GM12878 (cell line): ENCODE measurements around the gene MC3R. TPM values are rescaled to one million over a fixed set of nuclear protein-coding genes. Genes with fewer than 3 reads are reported as not detected.

Source experiments
- ATAC-seq: fragments of 200-7000 bp; cut with Tn5 transposase; 3 replicates; pipeline ENCODE4 v1.9.1; 2020; ENCODE audit warnings: mild to moderate bottlenecking, moderate library complexity
- BruUV-seq: library from RNA; stranded (reverse); fragments of 400-500 nt; replicated peaks from 2 replicates; lab custom pipeline; 2021; lab: Mats Ljungman, UMichigan
- CTCF ChIA-PET: fragments of 300-600 bp; sonication (Branson Sonifier 250); formaldehyde crosslinking; extraction: SDS; loops from one replicate; lab custom pipeline; 2021; ENCODE audit warnings: inconsistent platforms; lab: Yijun Ruan, JAX
- POLR2A ChIA-PET: fragments of 350-600 bp; formaldehyde crosslinking; extraction: SDS; loops from one replicate; lab custom pipeline; 2021; ENCODE audit warnings: inconsistent platforms; lab: Charles Lee
- RAD21 ChIA-PET: fragments of 300-600 bp; sonication (Branson Sonifier 250); formaldehyde crosslinking; loops from one replicate; lab custom pipeline; 2023; ENCODE audit warnings: antibody characterized with exemption; ENCODE audit not compliant: unreplicated experiment; lab: Charles Lee
- SMC1A ChIA-PET: fragments of 300-600 bp; sonication (Branson Sonifier 250); formaldehyde crosslinking; loops from one replicate; lab custom pipeline; 2023; ENCODE audit not compliant: unreplicated experiment, uncharacterized antibody; lab: Charles Lee
- DNase-seq: peaks from one replicate; pipeline ENCODE4 v3.0.0-alpha.2; 2011; ENCODE audit warnings: low read depth, low spot score
- FAIRE-seq: peaks from 3 replicates; lab custom pipeline; 2011; peaks lifted over from hg19 to GRCh38; lab: Jason Lieb, UNC
- H2AFZ ChIP-seq: 2 replicates; pipeline ENCODE4 v1.6.0; 2011; ENCODE audit warnings: low read depth, low read length, control low read depth; ENCODE audit not compliant: control insufficient read depth
- H3K27ac ChIP-seq: 2 replicates; pipeline ENCODE4 v1.5.1; 2011; ENCODE audit warnings: control low read depth; ENCODE audit not compliant: control insufficient read depth, insufficient read depth
- H3K27me3 ChIP-seq, 2 experiments: replicated peaks in 1 of 2; 2 replicates each; pipeline versions ENCODE4 v1.6.0 to v1.6.1; 2011; ENCODE audit warnings: low read length in 1 of 2; ENCODE audit not compliant: control insufficient read depth in 2 of 2, insufficient read depth in 2 of 2
- H3K36me3 ChIP-seq, 2 experiments: 2 replicates each; pipeline ENCODE4 v1.5.1; 2011; ENCODE audit warnings: low read length in 1 of 2; ENCODE audit not compliant: control insufficient read depth in 2 of 2, insufficient read depth in 2 of 2
- H3K4me1 ChIP-seq: 2 replicates; pipeline ENCODE4 v1.6.1; 2011; ENCODE audit warnings: mild to moderate bottlenecking, low read length, moderate library complexity, mixed read lengths; ENCODE audit not compliant: control insufficient read depth, insufficient read depth
- H3K4me2 ChIP-seq: 2 replicates; pipeline ENCODE4 v1.6.0; 2011; ENCODE audit warnings: control low read depth; ENCODE audit not compliant: control insufficient read depth, insufficient read depth
- H3K4me3 ChIP-seq: fragments of 200-600 bp; sonication (generic); 2 replicates; pipeline ENCODE4 v1.5.1; 2016
- H3K79me2 ChIP-seq: 2 replicates; pipeline ENCODE4 v1.6.0; 2011; ENCODE audit warnings: low read length; ENCODE audit not compliant: control insufficient read depth, insufficient read depth
- H3K9ac ChIP-seq: 2 replicates; pipeline ENCODE4 v1.8.0; 2011; ENCODE audit warnings: low read length, control low read depth, mixed read lengths; ENCODE audit not compliant: control insufficient read depth, insufficient read depth
- H3K9me3 ChIP-seq: replicated peaks from 3 replicates; pipeline ENCODE4 v1.5.1; 2011; ENCODE audit warnings: mild to moderate bottlenecking, low read length; ENCODE audit not compliant: control insufficient read depth, insufficient read depth
- H4K20me1 ChIP-seq: 2 replicates; pipeline ENCODE4 v1.6.0; 2011; ENCODE audit not compliant: control insufficient read depth, insufficient read depth
- CHD4 ChIP-seq: fragments of 200-600 bp; sonication (generic); IDR thresholded peaks from 2 replicates; pipeline ENCODE4 v1.6.1; 2016; ENCODE audit warnings: mild to moderate bottlenecking
- EED ChIP-seq: sonication (generic); IDR thresholded peaks from 2 replicates; pipeline ENCODE4 v1.6.1; 2016; ENCODE audit warnings: antibody characterized with exemption, low read depth
- ESRRA ChIP-seq: IDR thresholded peaks from 2 replicates; pipeline ENCODE4 v1.6.1; 2012; ENCODE audit warnings: mild to moderate bottlenecking, low read length, improper control_type of control experiment
- JUNB ChIP-seq: IDR thresholded peaks from 2 replicates; pipeline ENCODE4 v1.6.1; 2016; ENCODE audit warnings: antibody characterized with exemption, mild to moderate bottlenecking
- JUND ChIP-seq: IDR thresholded peaks from 2 replicates; pipeline ENCODE4 v1.6.1; 2012; ENCODE audit warnings: low read depth, mild to moderate bottlenecking, low read length, improper control_type of control experiment, moderate library complexity
- PML ChIP-seq: IDR thresholded peaks from 2 replicates; pipeline ENCODE4 v1.6.1; 2012; ENCODE audit warnings: low read length, inconsistent platforms
- RFX5 ChIP-seq: IDR thresholded peaks from 2 replicates; pipeline ENCODE4 v1.6.1; 2011; ENCODE audit warnings: low read depth, low read length, improper control_type of control experiment
- RUNX3 ChIP-seq: IDR thresholded peaks from 2 replicates; pipeline ENCODE4 v1.6.1; 2012; ENCODE audit warnings: low read length, inconsistent platforms
- STAT3 ChIP-seq: IDR thresholded peaks from 2 replicates; pipeline ENCODE4 v1.6.1; 2011; ENCODE audit warnings: low read depth, low read length, improper control_type of control experiment
- TARDBP ChIP-seq: IDR thresholded peaks from 2 replicates; pipeline ENCODE4 v1.6.1; 2016; ENCODE audit warnings: borderline replicate concordance
- TCF3 ChIP-seq: IDR thresholded peaks from 2 replicates; pipeline ENCODE4 v1.6.1; 2012; ENCODE audit warnings: low read depth, mild to moderate bottlenecking, low read length, borderline replicate concordance; ENCODE audit not compliant: insufficient read depth
- WRNIP1 ChIP-seq: IDR thresholded peaks from 2 replicates; pipeline ENCODE4 v1.6.1; 2011; ENCODE audit warnings: low read depth, low read length, improper control_type of control experiment, borderline replicate concordance
- YBX1 ChIP-seq: fragments of 450-650 bp; IDR thresholded peaks from 2 replicates; pipeline ENCODE4 v1.6.1; 2016; ENCODE audit warnings: antibody characterized with exemption
- ZBED1 ChIP-seq: IDR thresholded peaks from 2 replicates; pipeline ENCODE4 v1.6.1; 2016; ENCODE audit warnings: borderline replicate concordance
- ZNF622 ChIP-seq: fragments of 450-650 bp; IDR thresholded peaks from 2 replicates; pipeline ENCODE4 v1.6.1; 2017; ENCODE audit warnings: mild to moderate bottlenecking, inconsistent platforms
- WGBS: methylation state at CpG from one replicate; pipeline ENCODE4 v1.1.6; 2016; ENCODE audit warnings: low lambda C conversion rate; ENCODE audit not compliant: insufficient replicate concordance, insufficient coverage; ENCODE audit errors: missing lambda C conversion rate; 5-methylcytosine and 5-hydroxymethylcytosine counted together
- in situ Hi-C: fragments of 300-500 bp; cut with MboI; formaldehyde crosslinking; loops from 9 replicates; pipeline ENCODE4 v1.14.3; 2018; ENCODE audit warnings: mixed read lengths
- intact Hi-C: fragments of 100-400 bp; cut with micrococcal nuclease; formaldehyde crosslinking; loops from one replicate; pipeline ENCODE4 v1.14.2; 2022; ENCODE audit not compliant: unreplicated experiment
- polyA plus RNA-seq, 11 experiments: library from polyadenylated mRNA; depleted of rRNA in 4 of 11; unstranded in 6 of 11; stranded (reverse) in 5 of 11; fragments of >200 nt; fragmentation: Nextera tagmentation in 4 of 11; fragmentation: Illumina TruSeq in 1 of 11; extraction: Ambion mirVana in 4 of 11; extraction: Trizol in 1 of 11; gene quantifications; 1 replicate in 1 of 11; 2 replicates in 10 of 11; pipeline versions ENCODE4 v1.2.1 to v1.2.3, GENCODE V29; 2011 to 2016; ENCODE audit warnings: inconsistent platforms in 2 of 11, missing spikeins in 2 of 11, low read depth in 1 of 11
- total RNA-seq, 4 experiments: library from RNA; depleted of rRNA in 3 of 4; stranded (reverse); fragments of >200 nt in 3 of 4; fragmentation: Illumina TruSeq in 1 of 4; extraction: Trizol in 1 of 4; gene quantifications; 2 replicates each; pipeline versions ENCODE4 v1.2.1 to v1.2.3, GENCODE V29; 2013 to 2021
- TF ChIP-seq, protein P1 (sequence below): fragments of 450-650 bp; IDR thresholded peaks from 2 replicates; pipeline ENCODE4 v1.6.1; 2018; ENCODE audit warnings: borderline replicate concordance, mild to moderate bottlenecking; ENCODE audit not compliant: partially characterized antibody
- TF ChIP-seq, protein P2 (sequence below): IDR thresholded peaks from 2 replicates; pipeline ENCODE4 v1.6.1; 2012; ENCODE audit warnings: low read depth, low read length, improper control_type of control experiment
- TF ChIP-seq, protein P3 (sequence below): IDR thresholded peaks from 2 replicates; pipeline ENCODE4 v1.6.1; 2011; ENCODE audit warnings: borderline replicate concordance, low read depth, mild to moderate bottlenecking, moderate library complexity, mixed read lengths, low read length; ENCODE audit not compliant: insufficient read depth; ENCODE audit errors: extremely low read length
- TF ChIP-seq, protein P4 (sequence below): IDR thresholded peaks from 2 replicates; pipeline ENCODE4 v1.6.1; 2012; ENCODE audit warnings: mild to moderate bottlenecking, low read depth, low read length

Gene MC3R
- total and polyA plus RNA-seq, 10 of the 15 experiments (the other 5 are each of a cell fraction or from before 2014, with no cell fraction given) = not detected

DNA sequence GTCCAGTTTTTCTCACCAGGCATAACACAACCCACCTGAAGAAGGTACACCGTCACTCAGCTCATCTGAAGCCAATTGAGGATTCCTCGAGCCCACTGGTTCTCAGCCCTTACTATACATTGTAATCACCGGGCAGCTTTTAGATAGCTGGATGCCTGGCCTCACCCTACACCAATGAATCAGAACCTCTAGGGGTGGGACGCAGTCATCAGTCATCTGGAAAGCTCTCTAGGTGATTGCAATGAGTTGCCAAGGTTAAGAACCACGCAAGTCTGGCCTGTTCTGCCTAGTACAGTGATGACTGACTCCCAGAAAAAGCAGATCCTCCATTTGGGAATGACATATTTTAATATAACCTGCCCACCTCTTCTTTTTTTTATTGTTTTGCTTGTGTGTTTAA lies 41.1 kb downstream of the MC3R start:
- no peaks in the 10 kb centered on the region for H3K4me1 ChIP-seq
- ChIA-PET RAD21 (no interaction called here), SMC1A (interaction anchor here (1.2 kb wide), 1 partner anchor 8 kb away, joined by 3 read pairs; no protein-coding TSS in a partner anchor), CTCF (no interaction called here), POLR2A (no interaction called here)
- 12% methylated on average over 5 of the region's 5 CpGs for WGBS
- no peak overlapping the region for H2AFZ ChIP-seq
- intact Hi-C loops (no loop called here), in situ Hi-C loops (no loop called here)
- H3K27me3 ChIP-seq = no peaks in the 10 kb centered on the region
- TF ChIP-seq RUNX3 (no peak), CHD4 (no peak), JUNB (no peak), WRNIP1 (no peak), ESRRA (no peak), STAT3 (no peak), YBX1 (no peak), TCF3 (no peak), RFX5 (no peak), JUND (no peak), PML (no peak), ZNF622 (no peak), TARDBP (no peak), EED (no peak), ZBED1 (no peak)
- TF ChIP-seq, protein P1, sequence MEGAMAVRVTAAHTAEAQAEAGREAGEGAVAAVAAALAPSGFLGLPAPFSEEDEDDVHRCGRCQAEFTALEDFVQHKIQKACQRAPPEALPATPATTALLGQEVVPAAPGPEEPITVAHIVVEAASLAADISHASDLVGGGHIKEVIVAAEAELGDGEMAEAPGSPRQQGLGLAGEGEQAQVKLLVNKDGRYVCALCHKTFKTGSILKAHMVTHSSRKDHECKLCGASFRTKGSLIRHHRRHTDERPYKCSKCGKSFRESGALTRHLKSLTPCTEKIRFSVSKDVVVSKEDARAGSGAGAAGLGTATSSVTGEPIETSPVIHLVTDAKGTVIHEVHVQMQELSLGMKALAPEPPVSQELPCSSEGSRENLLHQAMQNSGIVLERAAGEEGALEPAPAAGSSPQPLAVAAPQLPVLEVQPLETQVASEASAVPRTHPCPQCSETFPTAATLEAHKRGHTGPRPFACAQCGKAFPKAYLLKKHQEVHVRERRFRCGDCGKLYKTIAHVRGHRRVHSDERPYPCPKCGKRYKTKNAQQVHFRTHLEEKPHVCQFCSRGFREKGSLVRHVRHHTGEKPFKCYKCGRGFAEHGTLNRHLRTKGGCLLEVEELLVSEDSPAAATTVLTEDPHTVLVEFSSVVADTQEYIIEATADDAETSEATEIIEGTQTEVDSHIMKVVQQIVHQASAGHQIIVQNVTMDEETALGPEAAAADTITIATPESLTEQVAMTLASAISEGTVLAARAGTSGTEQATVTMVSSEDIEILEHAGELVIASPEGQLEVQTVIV = no peak
- TF ChIP-seq, protein P2, sequence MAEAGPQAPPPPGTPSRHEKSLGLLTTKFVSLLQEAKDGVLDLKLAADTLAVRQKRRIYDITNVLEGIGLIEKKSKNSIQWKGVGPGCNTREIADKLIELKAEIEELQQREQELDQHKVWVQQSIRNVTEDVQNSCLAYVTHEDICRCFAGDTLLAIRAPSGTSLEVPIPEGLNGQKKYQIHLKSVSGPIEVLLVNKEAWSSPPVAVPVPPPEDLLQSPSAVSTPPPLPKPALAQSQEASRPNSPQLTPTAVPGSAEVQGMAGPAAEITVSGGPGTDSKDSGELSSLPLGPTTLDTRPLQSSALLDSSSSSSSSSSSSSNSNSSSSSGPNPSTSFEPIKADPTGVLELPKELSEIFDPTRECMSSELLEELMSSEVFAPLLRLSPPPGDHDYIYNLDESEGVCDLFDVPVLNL = no peak
- TF ChIP-seq, protein P3, sequence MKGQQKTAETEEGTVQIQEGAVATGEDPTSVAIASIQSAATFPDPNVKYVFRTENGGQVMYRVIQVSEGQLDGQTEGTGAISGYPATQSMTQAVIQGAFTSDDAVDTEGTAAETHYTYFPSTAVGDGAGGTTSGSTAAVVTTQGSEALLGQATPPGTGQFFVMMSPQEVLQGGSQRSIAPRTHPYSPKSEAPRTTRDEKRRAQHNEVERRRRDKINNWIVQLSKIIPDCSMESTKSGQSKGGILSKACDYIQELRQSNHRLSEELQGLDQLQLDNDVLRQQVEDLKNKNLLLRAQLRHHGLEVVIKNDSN = no peak
- TF ChIP-seq, protein P4, sequence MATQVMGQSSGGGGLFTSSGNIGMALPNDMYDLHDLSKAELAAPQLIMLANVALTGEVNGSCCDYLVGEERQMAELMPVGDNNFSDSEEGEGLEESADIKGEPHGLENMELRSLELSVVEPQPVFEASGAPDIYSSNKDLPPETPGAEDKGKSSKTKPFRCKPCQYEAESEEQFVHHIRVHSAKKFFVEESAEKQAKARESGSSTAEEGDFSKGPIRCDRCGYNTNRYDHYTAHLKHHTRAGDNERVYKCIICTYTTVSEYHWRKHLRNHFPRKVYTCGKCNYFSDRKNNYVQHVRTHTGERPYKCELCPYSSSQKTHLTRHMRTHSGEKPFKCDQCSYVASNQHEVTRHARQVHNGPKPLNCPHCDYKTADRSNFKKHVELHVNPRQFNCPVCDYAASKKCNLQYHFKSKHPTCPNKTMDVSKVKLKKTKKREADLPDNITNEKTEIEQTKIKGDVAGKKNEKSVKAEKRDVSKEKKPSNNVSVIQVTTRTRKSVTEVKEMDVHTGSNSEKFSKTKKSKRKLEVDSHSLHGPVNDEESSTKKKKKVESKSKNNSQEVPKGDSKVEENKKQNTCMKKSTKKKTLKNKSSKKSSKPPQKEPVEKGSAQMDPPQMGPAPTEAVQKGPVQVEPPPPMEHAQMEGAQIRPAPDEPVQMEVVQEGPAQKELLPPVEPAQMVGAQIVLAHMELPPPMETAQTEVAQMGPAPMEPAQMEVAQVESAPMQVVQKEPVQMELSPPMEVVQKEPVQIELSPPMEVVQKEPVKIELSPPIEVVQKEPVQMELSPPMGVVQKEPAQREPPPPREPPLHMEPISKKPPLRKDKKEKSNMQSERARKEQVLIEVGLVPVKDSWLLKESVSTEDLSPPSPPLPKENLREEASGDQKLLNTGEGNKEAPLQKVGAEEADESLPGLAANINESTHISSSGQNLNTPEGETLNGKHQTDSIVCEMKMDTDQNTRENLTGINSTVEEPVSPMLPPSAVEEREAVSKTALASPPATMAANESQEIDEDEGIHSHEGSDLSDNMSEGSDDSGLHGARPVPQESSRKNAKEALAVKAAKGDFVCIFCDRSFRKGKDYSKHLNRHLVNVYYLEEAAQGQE = no peak
- no peaks in the 10 kb centered on the region for H3K79me2 ChIP-seq
- H4K20me1 ChIP-seq = no peaks in the 10 kb centered on the region
- BruUV-seq = no TSS peak
- H3K9ac ChIP-seq = no peak overlapping the region
- no peaks in the 10 kb centered on the region for H3K9me3 ChIP-seq
- FAIRE-seq (no peak), DNase-seq (no peak), ATAC-seq (no peak)
- H3K4me2 ChIP-seq = no peak overlapping the region
- H3K27ac ChIP-seq = no peak overlapping the region
- no peaks in the 10 kb centered on the region for H3K36me3 ChIP-seq
- H3K4me3 ChIP-seq = no peak overlapping the region
